Right lobe of liver (tissue), 6 donors: ENCODE measurements around the gene UBE2G1. TPM values are rescaled to one million over a fixed set of nuclear protein-coding genes. Genes with fewer than 3 reads are reported as not detected.

ENCODE experiments used
- ATAC-seq, 4 donors: fragments of 200-7000 bp; cut with Tn5 transposase; one replicate each; pipeline ENCODE4 v1.9.1; 2020; ENCODE audit warnings: mild to moderate bottlenecking in 4 of 4, moderate library complexity in 4 of 4
- DNase-seq, 3 donors: peaks; one replicate each; pipeline ENCODE4 v3.0.0-alpha.2; 2020
- H3K27ac ChIP-seq, 3 donors: fragments of 200-600 bp; one replicate each; pipeline ENCODE4 v1.8.0; 2022
- H3K27me3 ChIP-seq, 2 donors: fragments of 200-600 bp; one replicate each; pipeline ENCODE4 v1.8.0; 2022
- H3K36me3 ChIP-seq, 4 donors: fragments of 200-600 bp; sonication (generic) in 1 of 4; one replicate each; pipeline versions ENCODE4 v1.5.1 to v1.8.0; 2017 to 2022; ENCODE audit warnings: control low read depth in 1 of 4
- H3K4me1 ChIP-seq, 4 donors: fragments of 200-600 bp; sonication (generic) in 1 of 4; one replicate each; pipeline versions ENCODE4 v1.5.1 to v1.8.0; 2017 to 2022; ENCODE audit warnings: control low read depth in 1 of 4
- H3K4me3 ChIP-seq, 3 donors: fragments of 200-600 bp; one replicate each; pipeline ENCODE4 v1.8.0; 2022
- H3K9me3 ChIP-seq, 4 donors: fragments of 200-600 bp; sonication (generic) in 1 of 4; one replicate each; pipeline versions ENCODE4 v1.5.1 to v1.8.0; 2017 to 2022; ENCODE audit warnings: control low read depth in 1 of 4
- POLR2A ChIP-seq: fragments of 450-650 bp; IDR thresholded peaks from one replicate; pipeline ENCODE4 v1.6.1; 2017; ENCODE audit warnings: antibody characterized with exemption, mild to moderate bottlenecking
- WGBS: methylation state at CpG from one replicate; pipeline ENCODE4 v1.1.6; 2018; ENCODE audit warnings: low coverage, low lambda C conversion rate; ENCODE audit not compliant: insufficient coverage; ENCODE audit errors: missing lambda C conversion rate; 5-methylcytosine and 5-hydroxymethylcytosine counted together
- intact Hi-C, 2 donors: fragments of 100-400 bp; cut with DNase I; formaldehyde crosslinking; loops; one replicate each; pipeline versions ENCODE4 v1.11.2 to v1.14.1; 2022
- small RNA-seq, 2 experiments: library from RNA; depleted of rRNA; stranded (forward); fragments of <200 nt; gene quantifications; one replicate each; pipeline ENCODE3, GENCODE V24; 2016
- total RNA-seq, 6 experiments: library from RNA; depleted of rRNA in 2 of 6; stranded (reverse); fragments of >200 nt in 2 of 6; fragmentation: NEBNext Ultra II Directional in 3 of 6; extraction: Animal tissue kit (Norgen Biotek cat#: 25700) in 3 of 6; gene quantifications; one replicate each; pipeline versions ENCODE4 v1.1.0 to v1.2.4, GENCODE V29; 2016 to 2023
- TF ChIP-seq, protein P1 (sequence below), 4 donors: fragments of 200-600 bp in 3 of 4; fragments of 450-650 bp in 1 of 4; IDR thresholded peaks; one replicate each; pipeline versions ENCODE4 v1.5.1 to v1.8.0; 2016 to 2022; ENCODE audit warnings: antibody characterized with exemption in 4 of 4, mild to moderate bottlenecking in 2 of 4
- donor health status: DM: no; HTN: yes; CAD: no.
- donor health status: DM: no; HTN: no; CAD: no.
- donor health status: DM: no; HTN: no; CAD: no.
- donor health status: DM: no; HTN: yes; CAD: no.
- donor health status: DM: no; HTN: yes; CAD: no.

UBE2G1 gene
- total RNA-seq, 6 experiments from 2014 or later = 30.3 to 45.5 (median 38.8) TPM

DNA sequence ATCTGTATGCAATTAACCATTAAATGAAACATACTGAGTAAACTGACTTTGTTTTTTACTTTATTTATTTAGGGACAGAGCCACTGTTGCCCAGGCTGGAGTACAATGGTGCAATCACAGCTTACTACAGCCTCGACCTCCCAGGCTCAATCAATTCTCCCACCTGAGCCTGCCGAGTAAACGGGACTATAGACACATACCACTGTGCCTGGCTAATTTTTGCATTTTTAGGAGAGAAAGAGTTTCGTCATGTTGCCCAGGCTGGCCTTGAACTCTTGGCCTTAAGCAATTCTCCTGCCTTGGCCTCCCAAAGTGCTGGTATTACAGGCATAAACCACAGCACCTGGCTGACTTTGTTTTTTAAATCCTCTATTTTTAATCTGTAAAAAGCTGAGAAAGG, 145.3 kb downstream of the UBE2G1 start:
- WGBS = 7% methylated on average over 4 of the region's 4 CpGs

DNA sequence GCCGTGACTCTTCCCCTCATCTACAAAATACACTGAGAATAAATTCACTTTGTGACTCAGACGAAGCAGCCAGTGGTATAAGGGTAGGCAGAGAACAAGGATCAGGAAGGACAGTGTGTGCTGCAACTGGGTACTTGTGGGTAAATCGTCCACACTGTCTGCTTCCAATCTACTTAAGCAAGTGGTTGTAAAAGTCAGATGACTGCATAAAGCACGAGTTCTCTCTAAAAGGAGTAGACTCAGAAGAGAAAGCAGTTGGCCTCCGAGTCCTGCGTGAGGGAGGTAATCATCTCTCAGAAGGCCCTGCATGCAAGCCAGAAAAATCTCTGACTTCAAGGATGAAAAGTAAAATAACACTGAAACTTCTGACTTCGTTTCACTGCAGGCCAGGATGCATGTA, 145.8 kb downstream of the UBE2G1 start:
- TF ChIP-seq, protein P1, sequence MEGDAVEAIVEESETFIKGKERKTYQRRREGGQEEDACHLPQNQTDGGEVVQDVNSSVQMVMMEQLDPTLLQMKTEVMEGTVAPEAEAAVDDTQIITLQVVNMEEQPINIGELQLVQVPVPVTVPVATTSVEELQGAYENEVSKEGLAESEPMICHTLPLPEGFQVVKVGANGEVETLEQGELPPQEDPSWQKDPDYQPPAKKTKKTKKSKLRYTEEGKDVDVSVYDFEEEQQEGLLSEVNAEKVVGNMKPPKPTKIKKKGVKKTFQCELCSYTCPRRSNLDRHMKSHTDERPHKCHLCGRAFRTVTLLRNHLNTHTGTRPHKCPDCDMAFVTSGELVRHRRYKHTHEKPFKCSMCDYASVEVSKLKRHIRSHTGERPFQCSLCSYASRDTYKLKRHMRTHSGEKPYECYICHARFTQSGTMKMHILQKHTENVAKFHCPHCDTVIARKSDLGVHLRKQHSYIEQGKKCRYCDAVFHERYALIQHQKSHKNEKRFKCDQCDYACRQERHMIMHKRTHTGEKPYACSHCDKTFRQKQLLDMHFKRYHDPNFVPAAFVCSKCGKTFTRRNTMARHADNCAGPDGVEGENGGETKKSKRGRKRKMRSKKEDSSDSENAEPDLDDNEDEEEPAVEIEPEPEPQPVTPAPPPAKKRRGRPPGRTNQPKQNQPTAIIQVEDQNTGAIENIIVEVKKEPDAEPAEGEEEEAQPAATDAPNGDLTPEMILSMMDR (IDR thresholded peaks at IDR 0.05) = no peak
- no peak for TF ChIP-seq POLR2A
- peak overlapping the region; percentile 37 to 82 (median 57) for H3K27ac ChIP-seq
- no peaks in the 10 kb centered on the region for H3K9me3 ChIP-seq
- DNase-seq (no peak), ATAC-seq (peak; percentile 38 to 52 (median 45))
- intact Hi-C loops = no loop called here
- H3K4me3 ChIP-seq = peak overlapping the region in 1 of 3 donors; percentile 9
- H3K4me1 ChIP-seq = peaks cover 0 to 24% (median 14%) of the 10 kb centered on the region in 4 donors
- H3K36me3 ChIP-seq = peaks cover 0 to 10% (median 0%) of the 10 kb centered on the region in 4 donors
- no peaks in the 10 kb centered on the region for H3K27me3 ChIP-seq
- WGBS = 24% methylated on average over 7 of the region's 7 CpGs

More for the DNA sequence above, 145.3 kb downstream of the UBE2G1 start:
- Histone ChIP-seq H3K36me3 (peaks cover 0 to 7% (median 0%) of the 10 kb centered on the region in 4 donors), H3K9me3 (no peaks in the 10 kb centered on the region), H3K27me3 (no peaks in the 10 kb centered on the region), H3K27ac (peak overlapping the region; percentile 37 to 82 (median 69)), H3K4me3 (peak overlapping the region in 1 of 3 donors; percentile 9), H3K4me1 (peaks cover 0 to 24% (median 14%) of the 10 kb centered on the region in 4 donors)
- TF ChIP-seq POLR2A = no peak
- TF ChIP-seq, protein P1 (IDR thresholded peaks at IDR 0.05) = no peak
- ATAC-seq (peak; percentile 90 to 93 (median 90)), DNase-seq (peak; percentile 31 to 74 (median 66))
- intact Hi-C loops = no loop called here

Small RNAs within 50 kb of the gene (small RNA-seq; reads per million reads assigned to genes)
- 0 reads per million in 2 experiments for gene RN7SL774P

Other genes starting within 250 kb of the UBE2G1 start
- gene ZZEF1, start 223.6 kb downstream of the UBE2G1 start, total RNA-seq = 10 to 100 TPM; 17.1 to 24.9 (median 21.0) TPM
- 10 to 100 TPM; 10.4 to 22.8 (median 14.8) TPM for gene CYB5D2, start 223.5 kb downstream of the UBE2G1 start, total RNA-seq
- gene ANKFY1, start 102.7 kb downstream of the UBE2G1 start, total RNA-seq = 10 to 100 TPM; 21.3 to 34.9 (median 29.5) TPM
- not detected for gene SPNS3, start 67.3 kb upstream of the UBE2G1 start, total RNA-seq
- 10 to 100 TPM in 1 of 6 experiments, 1 to 10 TPM in 5; 3.0 to 12.4 (median 7.3) TPM for gene SPNS2, start 132.2 kb upstream of the UBE2G1 start, total RNA-seq
- 10 to 100 TPM; 16.3 to 32.0 (median 23.7) TPM for gene MYBBP1A, start 188.7 kb upstream of the UBE2G1 start, total RNA-seq
- under 1 TPM; 0.09 to 0.92 (median 0.27) TPM for gene GGT6, start 193.9 kb upstream of the UBE2G1 start, total RNA-seq
- gene SMTNL2, start 217.9 kb upstream of the UBE2G1 start, total RNA-seq = under 1 TPM in 3 of 6 experiments, not detected in 3; 0.12 to 0.25 (median 0.14) TPM